GM12874 (cell line): Measurements from ENCODE around the gene LYZL6.

ENCODE experiments used
- TF ChIP-seq, protein P1 (sequence below): IDR thresholded peaks from 2 replicates; pipeline ENCODE4 v1.5.1; 2011; ENCODE audit warnings: low read depth, mild to moderate bottlenecking, control low read depth, low read length, moderate library complexity; ENCODE audit not compliant: insufficient read depth

Gene LYZL6

GRCh38 chr17:35895636-35896587 is 47.6 kb downstream of the LYZL6 start:
- TF ChIP-seq, protein P1, sequence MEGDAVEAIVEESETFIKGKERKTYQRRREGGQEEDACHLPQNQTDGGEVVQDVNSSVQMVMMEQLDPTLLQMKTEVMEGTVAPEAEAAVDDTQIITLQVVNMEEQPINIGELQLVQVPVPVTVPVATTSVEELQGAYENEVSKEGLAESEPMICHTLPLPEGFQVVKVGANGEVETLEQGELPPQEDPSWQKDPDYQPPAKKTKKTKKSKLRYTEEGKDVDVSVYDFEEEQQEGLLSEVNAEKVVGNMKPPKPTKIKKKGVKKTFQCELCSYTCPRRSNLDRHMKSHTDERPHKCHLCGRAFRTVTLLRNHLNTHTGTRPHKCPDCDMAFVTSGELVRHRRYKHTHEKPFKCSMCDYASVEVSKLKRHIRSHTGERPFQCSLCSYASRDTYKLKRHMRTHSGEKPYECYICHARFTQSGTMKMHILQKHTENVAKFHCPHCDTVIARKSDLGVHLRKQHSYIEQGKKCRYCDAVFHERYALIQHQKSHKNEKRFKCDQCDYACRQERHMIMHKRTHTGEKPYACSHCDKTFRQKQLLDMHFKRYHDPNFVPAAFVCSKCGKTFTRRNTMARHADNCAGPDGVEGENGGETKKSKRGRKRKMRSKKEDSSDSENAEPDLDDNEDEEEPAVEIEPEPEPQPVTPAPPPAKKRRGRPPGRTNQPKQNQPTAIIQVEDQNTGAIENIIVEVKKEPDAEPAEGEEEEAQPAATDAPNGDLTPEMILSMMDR = no peak

- TF ChIP-seq, protein P1 = no peak
Observed at GRCh38 chr17:35894206-35894605, 49.3 kb downstream of the LYZL6 start.

- TF ChIP-seq, protein P1 = no peak
Observed at GRCh38 chr17:35893751-35894150, 49.8 kb downstream of the LYZL6 start.

- TF ChIP-seq, protein P1 = no peak
Observed at GRCh38 chr17:35892091-35893035, 51.1 kb downstream of the LYZL6 start.

DNA sequence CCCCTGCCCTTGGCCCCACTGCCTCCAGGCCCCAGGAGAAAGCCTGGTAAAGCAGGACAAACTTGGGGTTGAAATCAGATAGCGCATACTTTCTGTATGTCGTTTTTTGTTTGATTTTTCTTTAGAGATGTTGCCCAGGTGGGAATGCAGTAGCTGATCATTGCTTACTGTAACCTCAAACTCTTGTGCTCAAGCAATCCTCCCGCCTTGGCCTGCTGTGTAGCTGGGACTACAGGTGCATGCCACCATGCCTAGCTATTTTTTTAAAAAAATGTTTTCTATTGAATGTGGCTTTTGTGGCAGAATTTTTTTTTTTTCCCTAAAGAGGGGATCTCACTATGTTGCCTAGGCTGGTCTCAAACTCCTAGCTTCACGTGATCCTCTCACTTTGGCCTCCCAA is 52.2 kb downstream of the LYZL6 start:
- TF ChIP-seq, protein P1 = no peak

GRCh38 chr17:35890774-35891155 is 52.7 kb downstream of the LYZL6 start:
- TF ChIP-seq, protein P1 = no peak
